Fibroblast of the conjunctiva (primary cell): Measurements from ENCODE around the gene TFF2.

Experiments used
- DNase-seq: peaks from one replicate; pipeline ENCODE4 v3.0.0-alpha.2; 2010; ENCODE audit warnings: low read depth

Gene TFF2

DNA sequence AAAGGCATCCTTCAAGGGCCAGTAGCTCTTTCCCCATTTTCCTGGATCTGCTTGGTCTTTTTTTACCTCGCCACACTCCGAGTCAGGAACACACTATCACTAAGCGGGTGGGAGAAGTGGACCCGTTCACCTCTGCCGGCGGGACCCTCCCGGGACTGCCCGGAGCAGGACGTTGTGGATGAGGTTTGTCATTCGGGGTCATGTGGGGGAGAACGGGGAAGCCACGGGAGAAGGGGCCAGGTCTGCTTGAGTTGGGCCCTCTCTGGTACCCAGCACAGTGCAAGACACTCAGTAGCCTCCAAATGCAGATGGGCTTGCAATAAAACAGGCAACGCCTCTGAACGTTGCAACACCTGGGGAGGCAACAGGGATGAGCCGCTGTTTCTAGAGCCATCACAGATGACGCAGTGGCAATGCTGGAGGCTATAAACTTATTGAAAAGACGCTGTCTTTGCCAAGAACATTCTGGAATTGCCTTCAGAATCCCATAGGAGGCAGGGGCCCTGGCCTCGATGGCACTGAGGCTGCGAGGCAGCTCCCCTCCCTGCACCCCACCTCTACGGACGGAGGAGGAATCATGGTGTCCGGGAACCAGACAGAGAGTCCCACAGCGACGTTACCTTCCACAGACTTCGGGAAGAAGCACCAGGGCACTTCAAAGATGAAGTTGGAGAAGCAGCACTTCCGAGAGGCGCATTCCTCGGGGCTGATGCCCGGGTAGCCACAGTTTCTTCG lies 3.8 kb downstream of the TFF2 start:
- no peak for DNase-seq

DNA sequence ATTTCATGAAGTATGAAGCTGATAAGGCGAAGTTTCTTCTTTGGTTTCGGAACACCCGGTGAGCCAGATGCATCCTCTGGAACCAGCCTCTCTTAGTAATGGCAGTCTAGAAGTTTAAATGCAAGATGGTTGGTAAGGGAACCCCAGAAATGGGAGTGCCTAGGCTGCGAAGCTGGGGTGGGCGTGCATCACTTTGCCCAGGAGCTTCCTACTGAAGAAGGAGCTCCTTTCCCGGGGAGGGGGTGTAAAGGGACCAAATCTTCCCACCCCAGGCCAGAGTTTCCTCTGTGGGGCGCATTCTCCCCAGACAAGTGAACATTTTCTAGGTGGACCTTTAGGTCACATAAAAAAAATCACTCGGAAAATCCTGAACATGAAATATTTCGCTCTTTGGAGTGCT lies 4.4 kb downstream of the TFF2 start:
- DNase-seq, result no peak

DNA sequence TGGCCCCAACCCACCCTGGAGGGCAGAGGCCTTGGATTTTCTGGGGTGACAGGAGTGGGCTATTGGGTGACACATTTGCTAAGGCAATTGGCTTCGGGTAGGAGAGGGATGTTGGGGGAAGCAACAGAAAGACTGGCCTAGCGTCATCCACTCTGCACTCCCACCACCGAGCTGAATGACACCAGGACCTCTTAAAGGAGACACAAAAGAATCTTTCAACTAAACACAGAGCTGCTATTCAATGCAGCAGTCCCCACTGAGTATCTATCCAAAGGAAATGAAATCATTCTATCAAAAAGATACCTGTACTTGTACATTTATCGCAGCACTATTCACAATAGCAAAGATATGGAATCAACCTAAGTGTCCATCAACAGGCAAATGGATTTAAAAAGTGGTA lies 6.2 kb downstream of the TFF2 start:
- DNase-seq, result no peak

DNA sequence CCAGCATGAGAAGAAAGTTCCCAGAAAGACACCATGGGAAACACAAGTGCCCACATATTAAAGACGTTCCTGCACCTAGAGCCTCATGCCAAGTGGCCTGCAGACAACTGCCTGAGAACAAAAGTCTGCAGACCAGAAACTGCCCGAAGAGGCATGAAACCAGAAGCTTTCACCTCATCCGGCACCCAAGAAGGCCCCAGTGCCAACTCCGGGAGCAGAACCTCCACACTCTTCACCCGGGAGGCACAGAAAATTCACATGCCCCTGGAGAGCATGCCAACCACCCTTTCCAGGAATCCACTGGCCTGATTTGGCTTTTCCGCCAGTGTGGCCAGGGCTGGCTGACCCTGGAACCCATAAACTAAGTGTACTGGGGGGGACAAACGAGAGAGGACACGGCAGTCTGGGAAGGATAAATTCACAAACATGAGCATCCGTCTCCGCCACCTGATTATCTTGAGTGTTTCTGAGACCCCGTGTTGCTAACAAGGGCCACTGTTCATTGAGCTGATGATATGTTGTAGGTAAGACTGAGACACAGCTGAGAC lies 6.8 kb downstream of the TFF2 start:
- DNase-seq, result no peak

DNA sequence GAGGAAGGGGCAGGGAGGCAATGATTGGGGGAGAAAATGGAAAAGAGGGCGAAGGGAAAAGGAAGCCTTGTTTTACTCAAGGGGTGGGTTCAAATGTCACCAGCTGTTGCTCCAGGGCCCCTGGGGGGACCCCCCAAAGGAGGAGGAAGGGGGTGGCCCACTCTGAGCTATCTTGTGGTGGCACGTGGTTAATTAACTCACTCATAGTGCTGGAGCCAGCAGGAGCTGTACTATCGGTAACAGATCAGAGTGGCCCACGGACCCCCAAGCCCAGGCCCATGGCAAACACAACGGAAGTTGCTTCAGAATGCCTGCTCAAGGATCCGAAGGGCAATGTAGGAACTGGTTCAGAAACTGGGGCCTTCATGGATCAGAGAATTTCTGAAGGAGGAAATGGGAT lies 7.2 kb downstream of the TFF2 start:
- no peak for DNase-seq

DNA sequence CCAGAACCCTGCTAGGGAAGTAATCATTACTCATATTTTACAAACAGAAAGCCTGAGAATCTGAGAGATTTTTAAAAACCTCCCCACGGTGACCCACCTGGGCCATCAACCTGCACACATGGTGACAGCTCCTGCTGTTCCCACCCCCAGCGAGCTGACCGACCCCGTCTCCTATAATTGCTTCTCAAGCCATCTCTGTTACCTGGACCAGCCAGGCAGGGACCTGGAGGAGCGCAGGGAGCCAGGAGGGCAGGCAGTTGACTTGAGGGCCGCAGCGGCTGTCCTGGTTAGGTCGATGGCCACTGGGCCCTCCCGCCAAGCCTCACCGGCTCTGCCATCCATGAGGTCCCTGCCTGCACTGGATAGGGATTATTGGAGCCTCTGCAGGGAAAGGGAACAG lies 7.7 kb downstream of the TFF2 start:
- DNase-seq, result no peak

DNA sequence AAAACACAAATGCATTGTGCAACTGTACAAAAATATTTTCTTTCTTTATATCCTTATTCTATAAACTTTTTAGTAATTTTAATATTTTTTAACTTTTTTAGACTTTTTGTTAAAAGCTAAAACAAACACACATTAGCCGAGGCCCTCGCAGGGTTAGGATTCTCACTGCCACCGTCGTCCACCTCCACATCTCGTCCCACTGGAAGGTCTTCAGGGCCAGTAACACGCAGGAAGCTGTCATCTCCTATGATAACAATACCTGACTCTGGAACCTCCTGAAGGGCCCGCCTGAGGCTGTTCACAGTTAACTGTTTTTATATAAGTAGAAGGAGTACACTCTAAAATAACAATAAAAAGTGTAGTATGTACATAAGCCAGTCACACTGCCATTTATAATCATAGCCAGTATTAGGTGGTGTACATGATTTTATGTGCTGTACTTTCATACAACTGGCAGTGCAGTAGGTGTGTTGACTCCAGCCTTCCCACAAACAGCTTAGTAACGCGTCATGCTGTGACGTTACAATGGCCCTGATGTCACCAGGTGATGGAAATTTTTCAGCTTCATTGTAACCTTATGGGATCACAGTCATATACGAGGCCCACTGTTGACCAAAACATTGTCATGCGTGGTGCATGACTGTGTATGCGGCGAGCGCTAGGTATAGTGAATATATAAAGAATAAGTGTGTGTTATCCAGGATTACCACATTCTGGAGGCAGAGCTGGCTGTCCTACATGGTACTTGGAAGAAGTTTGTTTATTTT lies 8.8 kb downstream of the TFF2 start:
- DNase-seq, result no peak

DNA sequence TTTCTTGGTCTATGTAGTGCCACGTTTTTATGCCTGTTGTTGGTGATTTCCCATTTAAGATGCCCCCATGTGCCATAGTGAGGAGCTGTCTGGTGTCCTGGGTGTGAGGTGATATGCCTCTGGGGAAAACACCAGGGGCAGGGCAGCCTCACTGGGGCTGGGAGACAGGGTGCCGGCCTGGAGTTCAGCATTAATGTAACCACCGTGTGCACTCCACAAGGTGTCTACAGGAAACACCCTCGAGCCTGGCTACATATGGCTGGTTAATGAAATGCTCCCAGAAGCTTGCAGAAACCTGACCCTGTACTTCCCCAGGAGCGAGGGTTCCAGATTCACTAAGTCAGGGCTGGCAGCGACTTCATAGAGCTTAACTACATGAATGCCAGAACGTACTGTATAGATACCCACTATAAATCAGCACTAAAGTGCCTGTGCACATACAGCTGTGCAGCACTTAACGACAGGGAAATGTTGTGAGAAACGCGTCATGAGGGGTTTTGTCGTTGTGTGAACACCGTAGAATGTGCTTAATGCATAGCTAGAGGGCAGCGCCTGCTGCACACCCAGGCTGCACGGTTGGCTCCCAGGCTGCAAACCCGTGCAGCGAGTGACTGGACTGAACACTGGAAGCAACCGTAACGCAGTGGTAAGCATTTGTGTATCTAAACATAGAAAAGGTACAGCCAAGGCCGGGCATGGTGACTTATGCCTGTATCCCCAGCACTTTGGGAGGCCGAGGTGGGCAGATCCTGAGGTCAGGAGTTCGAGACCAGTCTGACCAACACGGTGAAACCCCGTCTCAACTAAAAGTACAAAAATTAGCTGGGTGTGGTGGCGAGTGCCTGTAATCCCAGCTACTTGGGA lies 10.4 kb downstream of the TFF2 start:
- DNase-seq, result no peak

DNA sequence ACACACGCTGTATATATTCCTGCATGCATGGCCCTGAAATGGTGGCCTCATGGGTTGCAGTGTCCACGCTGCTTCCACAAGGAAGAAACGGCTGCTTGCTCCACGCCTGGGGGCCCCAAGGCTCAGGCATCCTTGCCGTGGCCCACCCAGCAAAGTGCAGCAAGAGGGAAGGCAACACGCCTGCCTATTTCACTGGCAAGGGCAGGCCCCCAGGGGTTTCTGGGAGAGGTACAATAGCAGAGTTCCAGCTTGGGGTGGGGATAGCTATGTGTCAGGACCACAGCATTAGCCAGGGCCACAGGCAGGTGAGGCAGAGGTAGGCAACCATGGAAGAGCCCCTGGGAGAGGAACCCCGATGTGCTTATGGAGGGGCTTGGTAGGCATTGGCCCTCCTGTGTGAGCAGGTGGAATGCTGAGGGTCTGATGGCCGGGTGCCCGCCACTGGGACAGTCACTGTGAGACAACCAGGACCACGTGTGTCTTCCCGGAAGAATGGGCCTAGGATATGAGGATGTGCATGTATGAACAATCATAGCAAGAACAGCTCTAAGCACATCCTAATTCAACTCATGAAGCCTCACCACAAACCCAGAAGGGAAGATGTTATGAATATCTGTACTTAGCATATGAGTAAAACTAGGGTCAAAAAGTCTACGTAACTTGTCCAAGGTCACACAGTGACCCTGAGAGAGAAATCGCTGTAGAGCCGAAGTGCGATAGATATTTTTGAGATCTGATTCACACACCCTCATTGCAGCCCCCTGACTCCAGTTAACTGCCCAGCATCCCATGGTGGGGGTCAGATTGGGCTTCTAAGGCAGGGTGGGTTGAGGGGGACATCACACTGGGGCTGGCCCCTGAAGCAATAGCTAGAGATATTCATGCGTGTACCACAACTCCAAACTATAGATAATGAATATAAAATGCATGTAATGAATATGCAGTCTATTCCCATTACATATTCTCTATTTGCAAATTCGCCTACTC lies 11.8 kb downstream of the TFF2 start:
- no peak for DNase-seq

DNA sequence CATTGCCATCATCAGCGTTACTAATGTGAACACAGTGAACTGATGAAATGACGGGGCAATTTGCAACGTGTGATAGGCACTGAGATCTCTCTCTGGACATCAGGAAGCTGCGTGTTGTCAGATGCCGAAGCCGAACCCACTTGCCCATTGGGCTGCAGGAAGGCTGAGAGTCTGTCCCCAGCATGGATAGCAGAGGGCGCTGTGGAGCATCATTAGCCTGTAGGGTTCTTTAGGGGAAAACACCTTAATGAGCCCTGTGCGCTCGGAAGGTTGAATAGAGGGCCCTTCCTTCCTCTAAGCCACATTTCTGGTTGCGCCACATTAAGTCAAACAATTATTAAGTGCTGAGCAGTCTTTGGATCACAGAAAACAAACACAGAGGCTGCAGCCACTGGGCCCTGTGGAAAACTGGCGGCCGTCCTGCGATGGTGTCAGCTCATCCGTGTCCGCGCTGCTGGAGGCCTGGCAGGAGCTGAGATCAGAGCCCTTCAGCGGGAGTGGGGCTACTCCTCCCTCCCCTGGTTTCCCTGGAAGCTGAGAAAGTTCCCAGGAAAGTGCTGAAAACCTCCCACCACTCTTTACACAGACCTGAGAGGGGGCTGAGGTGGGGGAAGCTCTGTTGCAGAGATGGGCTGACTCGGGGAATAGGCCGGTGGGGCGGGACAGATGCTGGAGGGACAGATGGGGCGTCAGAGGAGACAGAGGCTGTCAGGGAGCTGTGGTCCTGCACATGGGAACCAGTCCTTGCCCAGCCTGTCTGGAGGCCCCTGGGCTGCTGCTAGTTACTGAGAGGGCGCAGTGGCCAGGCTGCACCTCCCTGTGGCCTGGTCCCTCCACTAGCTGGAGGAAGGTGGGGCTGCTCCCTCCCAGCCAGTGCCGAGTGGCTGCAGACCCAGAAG lies 12.7 kb downstream of the TFF2 start:
- peak; percentile 12 for DNase-seq

DNA sequence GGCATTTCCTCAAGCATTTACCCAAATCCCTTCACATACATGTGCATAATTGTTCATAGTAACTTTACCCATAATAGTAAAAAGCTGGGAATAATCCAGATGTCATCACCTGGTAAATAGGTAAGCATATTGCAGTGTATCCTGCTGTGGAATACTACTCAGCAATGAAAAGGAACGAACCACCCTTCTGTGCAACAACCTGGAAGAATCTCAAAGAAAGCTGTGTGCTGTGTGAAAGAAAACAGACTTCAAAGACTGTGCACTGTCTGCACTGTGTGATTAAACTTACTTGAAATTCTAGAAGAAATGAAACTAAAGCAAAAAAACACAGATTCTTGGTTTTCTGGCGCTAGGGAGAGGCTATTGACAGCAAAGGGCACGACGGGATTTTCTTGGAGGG lies 13.5 kb downstream of the TFF2 start:
- no peak for DNase-seq

DNA sequence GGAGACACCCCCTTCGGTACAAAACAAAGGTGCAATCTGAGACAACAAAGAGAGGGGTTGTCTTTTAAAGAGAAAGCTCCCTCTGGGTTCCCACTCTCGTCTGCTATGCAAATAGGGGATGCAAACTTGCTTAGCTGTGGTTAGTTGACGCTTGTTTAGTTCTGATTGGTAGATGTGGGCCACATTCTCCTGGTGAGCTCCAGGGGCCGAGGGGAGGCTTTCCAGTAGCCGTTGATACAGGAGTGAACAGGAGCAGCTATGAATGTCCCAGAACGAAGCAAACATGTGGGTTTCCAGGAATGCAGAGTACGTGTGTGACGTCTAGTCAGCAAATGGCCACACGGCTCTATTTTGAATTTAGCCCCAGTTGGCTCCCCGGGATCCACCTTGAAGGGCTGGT lies 14.7 kb downstream of the TFF2 start:
- DNase-seq, result no peak

DNA sequence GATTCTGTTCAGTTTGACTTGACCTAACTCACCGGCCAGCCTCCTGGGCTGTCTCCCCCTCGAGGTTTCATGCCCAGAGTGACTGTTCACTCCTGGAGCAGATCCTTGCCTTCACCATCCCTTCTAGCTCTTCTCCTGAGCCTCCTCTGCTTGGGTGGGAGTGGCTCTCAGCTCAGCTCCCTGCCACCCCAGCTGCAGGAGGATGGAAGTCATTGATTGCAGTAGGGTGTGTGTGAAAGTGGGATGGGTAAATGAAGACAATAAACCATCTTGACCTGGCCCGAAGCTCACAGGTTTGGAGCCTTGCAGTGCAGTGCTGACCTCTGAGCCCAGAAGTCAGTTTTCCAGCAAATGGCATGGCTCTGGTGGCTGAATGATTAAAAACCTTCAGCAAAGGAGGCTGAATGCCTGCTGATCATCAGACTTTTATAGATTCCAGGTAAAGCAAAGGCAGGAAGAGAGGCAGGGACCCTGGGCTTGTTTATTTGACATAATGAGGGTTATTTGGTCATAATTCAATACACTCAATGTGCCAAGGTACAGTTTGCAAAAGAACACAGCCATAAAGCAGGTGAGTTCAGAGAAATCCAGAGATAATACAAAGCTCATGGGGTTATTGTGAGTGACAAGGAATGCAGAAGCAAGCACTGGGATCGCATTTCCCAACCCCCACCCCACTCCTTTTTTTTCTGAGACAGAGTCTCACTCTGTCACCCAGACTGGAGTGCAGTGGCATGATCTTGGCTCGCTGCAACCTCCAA lies 18.1 kb downstream of the TFF2 start:
- no peak for DNase-seq

DNA sequence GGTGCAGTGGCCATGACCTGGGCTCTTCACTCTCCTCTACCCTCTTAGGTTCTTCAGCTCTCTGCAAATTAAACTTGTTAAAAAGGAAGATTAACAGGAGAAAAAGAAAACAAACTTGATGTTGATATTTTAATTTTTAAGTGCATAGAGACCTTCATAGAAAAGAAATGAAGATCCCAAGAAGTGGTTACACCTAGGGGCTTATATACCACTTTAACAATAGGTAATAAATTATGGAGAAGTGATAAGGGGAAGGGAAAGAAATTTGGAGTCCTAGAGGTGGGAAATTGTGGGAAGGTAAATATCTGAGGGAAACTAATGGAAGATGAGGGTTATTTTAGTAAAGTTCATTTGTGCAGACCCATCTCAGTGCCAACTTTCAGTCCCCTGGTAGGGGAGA lies 19.1 kb downstream of the TFF2 start:
- DNase-seq, result no peak

DNA sequence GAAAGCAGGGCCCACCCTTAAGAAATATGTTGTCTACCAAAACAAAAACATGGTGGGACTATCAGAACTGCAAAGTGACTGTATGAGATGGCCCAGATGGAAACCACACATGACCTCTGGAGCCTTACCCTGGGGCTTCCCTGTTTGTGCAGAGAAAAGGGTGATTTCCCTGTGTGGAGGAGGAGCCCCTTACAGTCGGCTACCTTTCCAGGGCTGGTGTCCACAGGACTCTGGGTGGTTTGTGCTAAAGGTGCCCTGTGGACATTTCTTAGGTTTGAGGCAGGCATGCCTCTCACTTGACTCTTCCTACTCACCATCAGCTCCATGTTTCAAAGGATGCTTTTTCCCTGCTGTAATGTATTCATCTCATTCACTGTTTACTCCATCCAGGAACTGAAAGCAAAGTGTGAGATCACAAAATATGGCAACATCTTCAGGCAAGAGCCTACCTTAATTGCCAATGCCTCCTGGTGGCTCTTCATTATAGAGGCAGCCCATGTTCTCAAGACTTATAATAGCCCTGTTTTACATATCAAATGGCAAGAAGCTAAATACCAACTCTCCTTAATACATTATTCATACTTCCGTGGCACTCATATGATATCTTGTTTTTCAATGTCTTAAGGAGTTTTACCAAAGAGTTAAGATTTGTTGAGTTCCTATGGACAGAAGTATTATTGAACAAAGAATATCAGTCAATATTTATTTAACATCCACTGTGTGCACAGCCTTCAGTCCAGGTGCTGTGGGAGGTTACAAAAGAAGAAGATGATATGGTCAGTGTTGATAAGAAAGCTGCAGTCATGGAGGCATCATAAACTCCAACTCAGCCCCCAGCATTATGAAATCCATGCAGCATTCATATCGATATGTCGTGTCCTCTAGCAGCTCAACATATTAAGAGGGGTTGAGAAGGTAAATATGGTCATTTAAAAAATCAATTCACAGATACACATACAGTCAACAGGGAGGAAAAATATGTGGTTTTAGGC lies 20.1 kb downstream of the TFF2 start:
- no peak for DNase-seq

DNA sequence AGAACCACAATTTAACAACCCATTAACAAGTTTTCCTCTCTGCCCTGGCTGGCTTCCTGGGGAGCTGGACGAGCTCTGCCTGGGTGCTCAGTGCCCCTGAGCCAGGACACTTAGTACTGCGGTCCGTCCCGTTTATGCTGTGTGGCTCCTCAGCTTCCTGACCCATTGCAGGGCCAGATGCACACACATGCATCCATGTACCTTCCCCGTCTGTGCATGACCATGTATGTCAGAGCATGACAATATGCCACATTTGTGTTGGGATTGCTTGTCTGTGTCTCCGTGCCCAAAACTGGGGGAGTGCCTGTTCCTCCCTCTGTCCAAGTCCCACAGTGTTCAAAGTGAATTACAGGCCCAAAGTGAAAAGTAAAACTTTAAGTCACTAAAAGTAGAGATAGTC lies 25.9 kb downstream of the TFF2 start:
- no peak for DNase-seq

DNA sequence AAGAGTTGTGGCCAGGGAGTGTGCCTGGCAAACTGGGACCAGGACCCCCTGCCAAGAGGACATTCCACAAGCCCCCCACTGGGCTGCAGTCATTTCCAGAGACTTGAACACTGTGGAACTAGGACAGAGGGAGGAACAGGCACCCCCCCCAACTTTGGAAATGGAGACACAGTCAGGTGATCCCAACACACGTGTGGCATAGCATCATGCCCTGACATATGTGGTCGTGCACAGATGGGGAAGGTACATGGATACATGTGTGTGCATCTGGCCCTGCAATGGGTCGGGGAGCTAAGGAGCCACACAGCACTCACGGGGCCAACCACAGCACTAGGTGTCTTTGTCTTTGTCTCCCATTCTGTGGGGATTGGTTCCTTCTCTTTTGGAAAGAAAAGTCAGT lies 28.9 kb downstream of the TFF2 start:
- DNase-seq, result no peak

DNA sequence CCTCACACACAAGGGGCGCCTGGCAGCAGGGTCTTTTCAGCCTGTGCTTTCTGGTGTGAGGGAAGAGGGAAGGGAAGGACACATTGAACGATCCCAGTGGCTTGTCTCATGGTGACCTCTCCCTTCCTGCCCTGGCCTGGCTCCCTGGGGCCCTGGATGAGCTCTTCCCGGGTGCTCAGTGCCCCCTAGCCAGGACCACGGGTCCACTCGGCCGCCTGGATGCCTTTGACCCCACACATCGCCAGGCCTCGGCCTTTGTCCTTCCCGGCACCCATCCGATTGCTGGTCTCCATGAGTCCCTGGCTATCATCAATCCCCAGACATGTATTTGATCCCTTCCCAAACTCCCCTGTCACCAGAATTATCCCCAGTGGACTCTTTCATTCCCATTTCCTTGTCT lies 29.6 kb downstream of the TFF2 start:
- no peak for DNase-seq
